Endothelial cell of umbilical vein (primary cell): Measurements from ENCODE around the gene SLFN12L. TPM values are rescaled to one million over a fixed set of nuclear protein-coding genes. Genes with fewer than 3 reads are reported as not detected.
"Not testable (repeated sequence)": the region's sequence is repeated elsewhere in the genome, so short reads cannot be mapped to it uniquely, and the experiment has no call there.

Source experiments
- BruUV-seq: library from RNA; stranded (reverse); fragments of 400-500 nt; replicated peaks from 2 replicates; lab custom pipeline; 2021; lab: Mats Ljungman, UMichigan
- CTCF ChIA-PET: fragments of 300-600, 350-600 bp; sonication (Branson Sonifier 250); formaldehyde crosslinking; loops from one replicate; lab custom pipeline; 2021; ENCODE audit warnings: antibody characterized with exemption, inconsistent platforms; lab: Charles Lee
- POLR2A ChIA-PET: fragments of 300-600, 350-600 bp; sonication (Branson Sonifier 250); formaldehyde crosslinking; loops from one replicate; lab custom pipeline; 2021; ENCODE audit warnings: antibody characterized with exemption, inconsistent platforms; lab: Charles Lee
- DNase-seq: peaks from one replicate; pipeline ENCODE4 v3.0.0-alpha.2; 2011; ENCODE audit warnings: low read depth, low spot score
- FAIRE-seq: peaks from 2 replicates; lab custom pipeline; 2011; peaks lifted over from hg19 to GRCh38; lab: Jason Lieb, UNC
- H2AFZ ChIP-seq: 2 replicates; pipeline ENCODE4 v1.6.0; 2012; ENCODE audit warnings: low read depth, low read length, control low read depth, inconsistent platforms
- H3K27ac ChIP-seq: 2 replicates; pipeline ENCODE4 v1.5.1; 2011; ENCODE audit warnings: low read depth, mild to moderate bottlenecking, control low read depth, low read length, moderate library complexity; ENCODE audit not compliant: insufficient read depth
- H3K27me3 ChIP-seq, 2 experiments: 2 replicates each; pipeline versions ENCODE4 v1.6.0 to v1.6.1; 2011; ENCODE audit warnings: low read length in 2 of 2, mixed read lengths in 1 of 2; ENCODE audit not compliant: control insufficient read depth in 2 of 2, insufficient read depth in 2 of 2
- H3K36me3 ChIP-seq, 2 experiments: 2 replicates in 1 of 2; 3 replicates in 1 of 2; pipeline ENCODE4 v1.5.1; 2011; ENCODE audit warnings: low read length in 2 of 2, mild to moderate bottlenecking in 1 of 2, moderate library complexity in 1 of 2; ENCODE audit not compliant: control insufficient read depth in 2 of 2, insufficient read depth in 2 of 2; ENCODE audit errors: extremely low read depth in 1 of 2
- H3K4me1 ChIP-seq: 3 replicates; pipeline ENCODE4 v1.5.1; 2011; ENCODE audit warnings: mild to moderate bottlenecking, low read length; ENCODE audit not compliant: control insufficient read depth, insufficient read depth; ENCODE audit errors: extremely low read depth
- H3K4me2 ChIP-seq: 2 replicates; pipeline ENCODE4 v1.6.1; 2011; ENCODE audit warnings: low read length, control low read depth, mixed read lengths; ENCODE audit not compliant: insufficient read depth
- H3K4me3 ChIP-seq, 3 experiments: fragments of 200-600 bp in 1 of 3; sonication (generic), shearing (Covaris generic) in 1 of 3; replicated peaks in 1 of 3; 2 replicates each; pipeline ENCODE4 v1.5.1; 2011 to 2016; ENCODE audit warnings: control low read depth in 3 of 3, low read length in 3 of 3, mild to moderate bottlenecking in 2 of 3, inconsistent platforms in 1 of 3, low read depth in 1 of 3, moderate library complexity in 1 of 3; ENCODE audit not compliant: insufficient read depth in 1 of 3
- H3K79me2 ChIP-seq: 2 replicates; pipeline ENCODE4 v1.6.0; 2012; ENCODE audit warnings: low read length, inconsistent platforms; ENCODE audit not compliant: control insufficient read depth, insufficient read depth
- H3K9ac ChIP-seq: replicated peaks from 2 replicates; pipeline ENCODE3; 2011; ENCODE audit warnings: low read length, control low read depth; ENCODE audit not compliant: insufficient read depth; ENCODE audit errors: extremely low read depth
- H3K9me1 ChIP-seq: replicated peaks from 3 replicates; pipeline ENCODE4 v1.6.0; 2011; ENCODE audit warnings: mild to moderate bottlenecking, low read length; ENCODE audit not compliant: control insufficient read depth, insufficient read depth; ENCODE audit errors: extremely low read depth
- H3K9me3 ChIP-seq: replicated peaks from 2 replicates; pipeline ENCODE4 v1.5.1; 2012; ENCODE audit warnings: low read length, inconsistent platforms; ENCODE audit not compliant: control insufficient read depth, insufficient read depth
- H4K20me1 ChIP-seq: replicated peaks from 2 replicates; pipeline ENCODE3; 2011; ENCODE audit warnings: mild to moderate bottlenecking, low read length; ENCODE audit not compliant: control insufficient read depth, insufficient read depth; ENCODE audit errors: extremely low read depth
- EZH2 ChIP-seq: IDR thresholded peaks from 2 replicates; pipeline ENCODE4 v1.6.1; 2012; ENCODE audit warnings: borderline replicate concordance, low read depth, mild to moderate bottlenecking, moderate library complexity, low read length, inconsistent platforms; ENCODE audit not compliant: severe bottlenecking
- FOS ChIP-seq: IDR thresholded peaks from 2 replicates; pipeline ENCODE4 v1.6.1; 2011; ENCODE audit warnings: mild to moderate bottlenecking, low read length, moderate library complexity, borderline replicate concordance; ENCODE audit not compliant: insufficient read depth
- GATA2 ChIP-seq: IDR thresholded peaks from 2 replicates; pipeline ENCODE4 v1.7.0; 2011; ENCODE audit warnings: low read depth, mild to moderate bottlenecking, moderate library complexity, mixed read lengths, low read length; ENCODE audit not compliant: insufficient read length, insufficient read depth
- JUN ChIP-seq: IDR thresholded peaks from 2 replicates; pipeline ENCODE4 v1.6.1; 2011; ENCODE audit warnings: borderline replicate concordance, low read depth; ENCODE audit not compliant: insufficient read length, insufficient read depth
- MYC ChIP-seq: IDR thresholded peaks from one replicate; pipeline ENCODE4 v1.6.1; 2011; ENCODE audit warnings: mild to moderate bottlenecking, low read depth, low read length
- POLR2A ChIP-seq: IDR thresholded peaks from 2 replicates; pipeline ENCODE4 v1.6.1; 2012; ENCODE audit warnings: low read depth, mild to moderate bottlenecking, control low read depth, low read length
- POLR2AphosphoS5 ChIP-seq: IDR thresholded peaks from 2 replicates; pipeline ENCODE4 v1.6.1; 2012; ENCODE audit warnings: low read depth, mild to moderate bottlenecking, control low read depth, low read length, moderate library complexity; ENCODE audit not compliant: insufficient read depth
- dilution Hi-C: fragments of 300-500 bp; cut with MboI; formaldehyde crosslinking; loops from one replicate; pipeline ENCODE4 v1.15.0; 2019; ENCODE audit warnings: low sequenced_read_pairs; ENCODE audit not compliant: extremely low pct_ligation_motif_present
- intact Hi-C: fragments of 100-400 bp; cut with micrococcal nuclease; formaldehyde crosslinking; loops from one replicate; pipeline ENCODE4 v1.10.0; 2022
- polyA plus RNA-seq, 4 experiments: library from polyadenylated mRNA; depleted of rRNA in 3 of 4; stranded (reverse) in 3 of 4; unstranded in 1 of 4; fragments of >200 nt; gene quantifications; 2 replicates each; pipeline versions ENCODE4 v1.2.1 to v1.2.3, GENCODE V29; 2011 to 2012; ENCODE audit warnings: missing spikeins in 1 of 4
- total RNA-seq: library from RNA; stranded (reverse); gene quantifications from 2 replicates; pipeline ENCODE4 v1.2.3, GENCODE V29; 2021
- TF ChIP-seq, protein P1 (sequence below), 2 donors: IDR thresholded peaks; 1 replicate in 1 of 2; 2 replicates in 1 of 2; pipeline ENCODE4 v1.5.1; 2011; ENCODE audit warnings: low read length in 2 of 2, mild to moderate bottlenecking in 2 of 2, moderate library complexity in 2 of 2, control low read depth in 1 of 2, inconsistent platforms in 1 of 2, low read depth in 1 of 2; ENCODE audit not compliant: insufficient read depth in 1 of 2; ENCODE audit errors: extremely low read depth in 1 of 2
- TF ChIP-seq, protein P2 (sequence below): IDR thresholded peaks from 2 replicates; pipeline ENCODE4 v1.6.1; 2011; ENCODE audit not compliant: insufficient read depth, insufficient read length

The SLFN12L gene
- total and polyA plus RNA-seq, 2 donors (not counting 3 experiments of a cell fraction or from before 2014, with no cell fraction given), result not detected

DNA sequence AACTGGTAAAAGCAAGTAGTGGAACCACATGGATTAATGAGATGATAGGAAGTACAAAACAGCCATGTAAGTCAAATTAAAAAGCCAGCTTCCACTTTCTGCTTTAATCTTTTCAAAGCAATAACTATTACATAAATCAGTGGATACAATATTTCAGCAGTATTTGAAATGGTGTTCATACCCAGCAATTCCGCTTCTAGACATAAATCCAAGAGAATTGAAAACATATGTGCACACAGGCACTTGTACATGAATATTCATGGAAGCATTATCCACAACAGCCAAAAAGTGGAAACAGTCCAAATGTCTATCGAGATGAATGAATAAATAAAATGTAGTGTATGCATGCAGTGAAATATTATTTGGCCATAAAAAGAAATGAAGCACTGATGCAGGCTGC lies 27.4 kb downstream of the SLFN12L start:
- FAIRE-seq, result no peak
- no peak for DNase-seq
- POLR2A ChIA-PET, result no interaction called here
- Histone ChIP-seq H3K79me2 (no peaks in the 10 kb centered on the region), H3K4me1 (no peaks in the 10 kb centered on the region), H3K27ac (no peak overlapping the region), H3K36me3 (no peaks in the 10 kb centered on the region), H3K4me3 (no peak overlapping the region), H3K9me3 (no peaks in the 10 kb centered on the region), H3K27me3 (peaks cover 14 to 26% of the 10 kb centered on the region in 2 experiments), H2AFZ (no peak overlapping the region), H3K9ac (no peak overlapping the region), H4K20me1 (no peaks in the 10 kb centered on the region), H3K9me1 (no peaks in the 10 kb centered on the region), H3K4me2 (no peak overlapping the region)
- no TSS peak for BruUV-seq
- dilution Hi-C loops, result no loop called here
- intact Hi-C loops, result no loop called here
- TF ChIP-seq MYC (no peak), FOS (no peak), POLR2A (no peak), EZH2 (no peak), POLR2AphosphoS5 (no peak), JUN (no peak), GATA2 (no peak)
- TF ChIP-seq, protein P1, sequence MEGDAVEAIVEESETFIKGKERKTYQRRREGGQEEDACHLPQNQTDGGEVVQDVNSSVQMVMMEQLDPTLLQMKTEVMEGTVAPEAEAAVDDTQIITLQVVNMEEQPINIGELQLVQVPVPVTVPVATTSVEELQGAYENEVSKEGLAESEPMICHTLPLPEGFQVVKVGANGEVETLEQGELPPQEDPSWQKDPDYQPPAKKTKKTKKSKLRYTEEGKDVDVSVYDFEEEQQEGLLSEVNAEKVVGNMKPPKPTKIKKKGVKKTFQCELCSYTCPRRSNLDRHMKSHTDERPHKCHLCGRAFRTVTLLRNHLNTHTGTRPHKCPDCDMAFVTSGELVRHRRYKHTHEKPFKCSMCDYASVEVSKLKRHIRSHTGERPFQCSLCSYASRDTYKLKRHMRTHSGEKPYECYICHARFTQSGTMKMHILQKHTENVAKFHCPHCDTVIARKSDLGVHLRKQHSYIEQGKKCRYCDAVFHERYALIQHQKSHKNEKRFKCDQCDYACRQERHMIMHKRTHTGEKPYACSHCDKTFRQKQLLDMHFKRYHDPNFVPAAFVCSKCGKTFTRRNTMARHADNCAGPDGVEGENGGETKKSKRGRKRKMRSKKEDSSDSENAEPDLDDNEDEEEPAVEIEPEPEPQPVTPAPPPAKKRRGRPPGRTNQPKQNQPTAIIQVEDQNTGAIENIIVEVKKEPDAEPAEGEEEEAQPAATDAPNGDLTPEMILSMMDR (IDR thresholded peaks at IDR 0.05; ENCODE audit: extremely low read depth in 1 of 2, insufficient read depth in 1 of 2, low read depth in 1 of 2, low read length in 2 of 2), result no peak
- TF ChIP-seq, protein P2, sequence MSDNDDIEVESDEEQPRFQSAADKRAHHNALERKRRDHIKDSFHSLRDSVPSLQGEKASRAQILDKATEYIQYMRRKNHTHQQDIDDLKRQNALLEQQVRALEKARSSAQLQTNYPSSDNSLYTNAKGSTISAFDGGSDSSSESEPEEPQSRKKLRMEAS, result no peak
- CTCF ChIA-PET, result no interaction called here

DNA sequence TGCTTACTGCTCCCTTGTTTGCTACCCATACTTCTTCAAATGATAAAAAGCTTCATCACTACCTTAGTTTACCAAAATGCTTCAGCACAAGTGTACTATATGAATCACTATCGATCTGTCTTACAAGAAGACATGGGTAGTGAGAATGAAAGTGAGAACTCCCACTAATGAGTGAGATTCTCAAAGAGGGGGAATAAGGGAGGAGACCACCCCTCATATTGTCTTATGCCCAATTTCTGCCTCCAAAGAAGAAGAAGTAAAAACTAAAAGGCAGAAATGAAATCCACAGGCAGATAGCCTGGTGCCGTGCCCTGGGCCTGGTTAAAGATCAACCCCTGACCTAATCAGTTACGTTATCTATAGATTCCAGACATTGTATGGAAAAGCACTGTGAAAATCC lies 29.8 kb downstream of the SLFN12L start:
- dilution Hi-C loops, CTCF ChIA-PET, H3K4me3 ChIP-seq, H3K27ac ChIP-seq, DNase-seq, H3K4me2 ChIP-seq, H4K20me1 ChIP-seq, H3K9me1 ChIP-seq, BruUV-seq, POLR2A ChIA-PET, H2AFZ ChIP-seq, H3K36me3 ChIP-seq, H3K4me1 ChIP-seq, H3K9me3 ChIP-seq, intact Hi-C loops, H3K9ac ChIP-seq, H3K79me2 ChIP-seq, FAIRE-seq: not testable (repeated sequence)
- peaks cover 11 to 23% of the 10 kb centered on the region in 2 experiments for H3K27me3 ChIP-seq
